Ovary (tissue), 9 donors: ENCODE data around the gene MYT1. TPM values are rescaled to one million over a fixed set of nuclear protein-coding genes. Genes with fewer than 3 reads are reported as not detected.

ENCODE experiments used
- DNase-seq, 5 donors: peaks; one replicate each; pipeline ENCODE4 v3.0.0-alpha.2; 2019 to 2020
- H3K27ac ChIP-seq, 2 donors: fragments of 200-600 bp; one replicate each; pipeline versions ENCODE4 v1.5.1 to v1.8.0; 2019 to 2022
- H3K27me3 ChIP-seq: fragments of 200-600 bp; one replicate; pipeline ENCODE4 v1.8.0; 2022
- H3K36me3 ChIP-seq: fragments of 200-600 bp; sonication (generic); one replicate; pipeline ENCODE4 v1.5.1; 2019
- H3K4me1 ChIP-seq: one replicate; pipeline ENCODE4 v1.8.1; 2013; ENCODE audit warnings: mild to moderate bottlenecking, moderate library complexity; ENCODE audit not compliant: insufficient read depth
- H3K4me3 ChIP-seq: fragments of 200-600 bp; sonication (generic); one replicate; pipeline ENCODE4 v1.5.1; 2017
- H3K9me3 ChIP-seq, 2 donors: fragments of 200-600 bp in 1 of 2; sonication (generic) in 1 of 2; one replicate each; pipeline versions ENCODE4 v1.5.1 to v1.8.1; 2013 to 2019; ENCODE audit warnings: mild to moderate bottlenecking in 1 of 2, moderate library complexity in 1 of 2
- EP300 ChIP-seq: sonication (generic); formaldehyde crosslinking; IDR thresholded peaks from one replicate; pipeline ENCODE4 v1.6.1; 2017; ENCODE audit warnings: antibody characterized with exemption
- POLR2A ChIP-seq: fragments of 450-650 bp; IDR thresholded peaks from one replicate; pipeline ENCODE4 v1.6.1; 2017; ENCODE audit warnings: antibody characterized with exemption, mild to moderate bottlenecking, moderate library complexity
- WGBS, 3 donors: extraction: QIAGEN DNeasy Blood & Tissue Kit in 1 of 3; methylation state at CpG; one replicate each; pipeline versions ENCODE4 v1.1.5 to v1.1.7; 2013 to 2017; 5-methylcytosine and 5-hydroxymethylcytosine counted together
- intact Hi-C, 4 donors: fragments of 100-400 bp; cut with DNase I; formaldehyde crosslinking; loops; one replicate each; pipeline versions ENCODE4 v1.11.0 to v1.15.1; 2022 to 2023
- polyA plus RNA-seq, 2 donors: library from polyadenylated mRNA; stranded (reverse); fragments of 200-250 nt in 1 of 2; fragments of 350-450 nt in 1 of 2; fragmentation: Illumina TruSeq in 1 of 2; extraction: RNeasy Lipid Tissue Mini Kit (QIAGEN cat#74804) in 1 of 2; gene quantifications; one replicate each; pipeline ENCODE4 v1.2.3, GENCODE V29; 2013 to 2014
- total RNA-seq, 7 donors: library from RNA; depleted of rRNA in 2 of 7; stranded (reverse); fragments of >200 nt in 2 of 7; fragmentation: NEBNext Ultra II Directional in 3 of 7; extraction: Animal tissue kit (Norgen Biotek cat#: 25700) in 3 of 7; gene quantifications; one replicate each; pipeline versions ENCODE4 v1.1.0 to v1.2.4, GENCODE V29; 2016 to 2023
- TF ChIP-seq, protein P1 (sequence below), 3 donors: fragments of 450-650 bp in 2 of 3; fragments of 200-600 bp in 1 of 3; IDR thresholded peaks; one replicate each; pipeline versions ENCODE4 v1.5.1 to v1.8.0; 2016 to 2022; ENCODE audit warnings: antibody characterized with exemption in 3 of 3, mild to moderate bottlenecking in 1 of 3
- donor health status: DM: no; HTN: no; CAD: no; lungs with moderate emphysema.
- donor health status: DM: no; HTN: no; CAD: no.
- donor health status: Bipolar disorder and iron deficiency.
- donor health status: DM: yes; HTN: yes; CAD: no.
- donor health status: DM: no; HTN: no; CAD: no.
- donor health status: DM: yes; HTN: yes; CAD: no.

The MYT1 gene
- total and polyA plus RNA-seq, 9 donors: 0.05 to 0.25 (median 0.13) TPM; not detected in 1

DNA sequence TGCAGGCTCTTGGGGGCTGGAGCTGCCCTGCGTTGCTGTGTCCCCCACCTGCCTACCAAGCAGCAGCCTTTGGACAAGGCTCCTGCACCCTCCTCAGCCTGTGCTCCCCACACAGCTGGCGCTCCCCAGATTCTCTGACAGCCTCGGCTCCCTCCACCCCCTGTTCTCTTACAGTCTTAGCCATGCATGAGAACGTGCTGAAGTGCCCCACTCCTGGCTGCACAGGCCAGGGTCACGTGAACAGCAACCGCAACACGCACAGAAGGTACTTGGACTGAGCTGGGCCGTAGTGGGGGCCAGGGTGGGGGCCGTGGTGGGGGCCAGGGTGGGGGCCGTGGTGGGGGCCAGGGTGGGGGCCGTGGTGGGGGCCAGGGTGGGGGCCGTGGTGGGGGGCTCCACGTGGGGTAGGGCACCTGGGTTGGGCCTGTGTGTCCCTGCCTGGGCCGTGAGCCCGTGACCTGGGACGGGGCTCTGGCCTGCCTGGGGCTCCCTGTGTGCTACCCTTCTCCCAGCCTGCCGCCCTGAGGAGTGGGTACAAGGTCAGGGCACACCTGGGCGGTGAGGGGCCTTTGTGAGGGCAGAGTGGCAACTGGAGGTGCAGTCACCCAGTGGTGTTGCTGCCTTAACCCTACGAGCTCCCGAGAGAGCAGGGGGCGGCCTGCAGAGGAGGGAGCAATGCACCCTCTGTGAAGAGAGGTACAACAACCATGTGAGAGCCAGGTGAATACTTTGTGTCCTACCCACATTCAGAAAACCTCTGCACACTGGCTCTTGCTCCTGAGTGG is 47.8 kb downstream of the MYT1 start:
- DNase-seq: peak in 2 of 5 donors; percentile 29 to 43
- WGBS, 3 donors: 63 to 85% (median 79%) methylated on average over 13 to 21 of the region's 21 CpGs
- peaks cover 14% of the 10 kb centered on the region for H3K4me1 ChIP-seq
- TF ChIP-seq, protein P1, sequence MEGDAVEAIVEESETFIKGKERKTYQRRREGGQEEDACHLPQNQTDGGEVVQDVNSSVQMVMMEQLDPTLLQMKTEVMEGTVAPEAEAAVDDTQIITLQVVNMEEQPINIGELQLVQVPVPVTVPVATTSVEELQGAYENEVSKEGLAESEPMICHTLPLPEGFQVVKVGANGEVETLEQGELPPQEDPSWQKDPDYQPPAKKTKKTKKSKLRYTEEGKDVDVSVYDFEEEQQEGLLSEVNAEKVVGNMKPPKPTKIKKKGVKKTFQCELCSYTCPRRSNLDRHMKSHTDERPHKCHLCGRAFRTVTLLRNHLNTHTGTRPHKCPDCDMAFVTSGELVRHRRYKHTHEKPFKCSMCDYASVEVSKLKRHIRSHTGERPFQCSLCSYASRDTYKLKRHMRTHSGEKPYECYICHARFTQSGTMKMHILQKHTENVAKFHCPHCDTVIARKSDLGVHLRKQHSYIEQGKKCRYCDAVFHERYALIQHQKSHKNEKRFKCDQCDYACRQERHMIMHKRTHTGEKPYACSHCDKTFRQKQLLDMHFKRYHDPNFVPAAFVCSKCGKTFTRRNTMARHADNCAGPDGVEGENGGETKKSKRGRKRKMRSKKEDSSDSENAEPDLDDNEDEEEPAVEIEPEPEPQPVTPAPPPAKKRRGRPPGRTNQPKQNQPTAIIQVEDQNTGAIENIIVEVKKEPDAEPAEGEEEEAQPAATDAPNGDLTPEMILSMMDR (IDR thresholded peaks at IDR 0.05): no peak
- TF ChIP-seq POLR2A (no peak), EP300 (no peak)
- H3K27ac ChIP-seq: peak overlapping the region in 1 of 2 donors; percentile 70
- H3K4me3 ChIP-seq: no peak overlapping the region
- intact Hi-C loops: no loop called here
- no peaks in the 10 kb centered on the region for H3K27me3 ChIP-seq
- no peaks in the 10 kb centered on the region for H3K36me3 ChIP-seq
- H3K9me3 ChIP-seq: no peaks in the 10 kb centered on the region

DNA sequence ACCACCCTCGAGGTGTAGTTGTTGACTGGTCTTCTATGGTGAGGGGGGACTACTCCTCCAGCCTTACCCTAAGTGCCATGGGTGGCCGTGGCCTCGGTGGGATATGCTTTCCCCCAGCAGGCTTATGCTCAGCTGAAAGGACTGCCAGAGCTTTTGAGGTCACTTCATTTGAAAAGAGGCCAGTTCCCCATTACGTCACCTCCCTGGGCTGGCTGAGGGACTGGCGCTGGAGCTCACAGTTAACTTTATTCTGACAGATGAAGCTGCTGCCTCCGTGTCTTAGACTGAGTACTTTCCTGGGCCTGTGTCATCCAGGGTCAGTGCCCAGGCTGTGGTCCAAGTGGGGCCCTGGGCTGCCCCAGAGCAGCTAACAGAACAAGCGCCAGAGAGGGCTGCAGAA is 48.5 kb downstream of the MYT1 start:
- Histone ChIP-seq H3K9me3 (no peaks in the 10 kb centered on the region), H3K27ac (peak overlapping the region in 1 of 2 donors; percentile 70), H3K36me3 (no peaks in the 10 kb centered on the region), H3K4me3 (no peak overlapping the region), H3K4me1 (peaks cover 14% of the 10 kb centered on the region), H3K27me3 (no peaks in the 10 kb centered on the region)
- DNase-seq: peak; percentile 74 to 83 (median 79)
- WGBS, 3 donors: 20 to 23% (median 21%) methylated on average over 7 of the region's 7 CpGs
- TF ChIP-seq EP300 (no peak), POLR2A (no peak)
- TF ChIP-seq, protein P1 (IDR thresholded peaks at IDR 0.05): no peak
- intact Hi-C loops: no loop called here

DNA sequence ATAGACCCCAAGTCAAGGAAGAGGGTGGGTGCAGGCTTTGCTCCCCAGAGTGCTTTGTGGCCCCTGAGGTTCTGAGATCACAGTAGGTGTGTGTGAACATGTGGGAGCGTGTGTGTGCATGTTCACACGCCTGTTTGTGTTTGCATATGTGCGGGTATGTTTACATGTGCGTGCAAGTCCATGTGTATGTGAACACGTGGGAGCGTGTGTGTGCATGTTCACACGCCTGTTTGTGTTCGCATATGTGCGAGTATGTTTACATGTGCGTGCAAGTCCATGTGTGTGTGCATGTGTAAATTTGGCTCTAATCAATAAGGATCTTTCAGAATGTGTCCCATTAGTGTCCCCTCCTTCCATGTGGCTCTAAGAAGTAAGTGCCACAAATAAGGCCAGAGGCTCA is 49.9 kb downstream of the MYT1 start:
- Histone ChIP-seq H3K4me1 (peaks cover 14% of the 10 kb centered on the region), H3K4me3 (no peak overlapping the region), H3K27me3 (no peaks in the 10 kb centered on the region), H3K36me3 (no peaks in the 10 kb centered on the region), H3K27ac (no peak overlapping the region), H3K9me3 (no peaks in the 10 kb centered on the region)
- DNase-seq: no peak
- intact Hi-C loops: no loop called here
- no peak for TF ChIP-seq POLR2A
- no peak for TF ChIP-seq EP300
- TF ChIP-seq, protein P1 (IDR thresholded peaks at IDR 0.05): no peak
- WGBS, 3 donors: 89 to 96% (median 92%) methylated on average over 10 of the region's 10 CpGs

DNA sequence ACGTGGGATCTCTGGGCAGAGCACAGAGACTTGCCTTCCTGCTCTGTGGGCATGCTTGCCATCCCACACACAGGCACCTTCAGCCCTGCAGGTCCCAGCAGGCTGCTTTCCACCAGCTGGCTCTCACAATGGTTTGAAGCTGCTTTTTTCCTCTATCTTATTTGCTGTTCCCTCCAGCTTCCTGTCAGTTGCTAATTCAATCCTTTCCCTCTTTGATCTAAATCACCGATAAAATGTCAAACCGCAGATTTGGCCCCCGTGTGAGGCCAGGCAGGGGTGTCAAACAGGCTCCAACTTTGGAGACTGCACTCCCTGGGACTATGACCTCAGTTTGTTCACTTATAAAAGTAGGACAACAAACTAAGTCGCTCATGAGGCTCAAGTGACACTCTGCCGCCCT is 50.7 kb downstream of the MYT1 start:
- intact Hi-C loops: no loop called here
- no peaks in the 10 kb centered on the region for H3K27me3 ChIP-seq
- H3K36me3 ChIP-seq: no peaks in the 10 kb centered on the region
- peaks cover 14% of the 10 kb centered on the region for H3K4me1 ChIP-seq
- TF ChIP-seq, protein P1 (IDR thresholded peaks at IDR 0.05): no peak
- TF ChIP-seq EP300: no peak
- no peak for TF ChIP-seq POLR2A
- DNase-seq: no peak
- no peak overlapping the region for H3K27ac ChIP-seq
- no peak overlapping the region for H3K4me3 ChIP-seq
- H3K9me3 ChIP-seq: no peaks in the 10 kb centered on the region
- WGBS, 3 donors: 51 to 65% (median 52%) methylated on average over 6 of the region's 6 CpGs
